HG03064 (cell line): ENCODE data around the gene KLHL1.

Source experiments
- ATAC-seq: cut with Tn5 transposase; IDR thresholded peaks from one replicate; pipeline ENCODE4 v1.9.1; 2021; ENCODE audit warnings: low read depth; ENCODE audit not compliant: unreplicated experiment

Gene KLHL1

DNA sequence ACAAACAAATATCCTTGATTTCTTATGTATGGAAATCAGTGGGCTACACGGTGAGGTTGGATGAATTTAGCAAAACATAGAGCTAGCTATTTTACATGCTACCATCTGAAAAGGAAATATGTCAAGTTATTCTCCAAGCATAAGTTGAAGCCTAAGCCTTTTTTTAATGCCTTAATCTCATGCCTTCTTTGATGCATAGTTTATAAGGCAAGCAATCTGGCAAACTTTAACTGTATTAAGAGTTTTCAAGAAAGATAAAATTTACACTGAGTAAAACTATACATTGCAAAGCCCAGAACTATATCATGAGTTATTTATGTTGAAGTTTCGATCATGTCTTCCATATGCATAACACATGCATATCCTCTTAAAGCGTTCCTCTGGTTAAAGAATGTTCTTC lies 85.6 kb downstream of the KLHL1 start:
- no peak for ATAC-seq

DNA sequence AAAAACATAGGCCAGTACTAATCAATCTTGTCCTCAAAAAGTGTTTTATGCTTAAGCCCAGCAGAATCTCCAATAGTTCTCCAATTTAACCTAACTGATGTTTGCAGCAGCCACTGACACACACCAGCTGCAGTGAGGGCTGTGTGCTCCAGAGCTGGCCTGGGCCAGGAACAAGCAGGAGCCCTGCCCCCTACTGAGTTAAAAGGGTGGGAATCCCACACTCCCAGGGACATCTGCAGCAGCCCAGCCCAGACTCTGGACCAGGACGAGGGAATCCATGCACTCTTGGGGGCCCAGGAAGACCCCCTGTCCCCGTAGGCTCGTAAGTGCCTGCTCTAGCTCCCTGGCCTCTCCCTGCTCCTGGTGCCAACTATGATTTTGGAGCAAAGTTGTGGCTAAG lies 92.1 kb downstream of the KLHL1 start:
- ATAC-seq = no peak

DNA sequence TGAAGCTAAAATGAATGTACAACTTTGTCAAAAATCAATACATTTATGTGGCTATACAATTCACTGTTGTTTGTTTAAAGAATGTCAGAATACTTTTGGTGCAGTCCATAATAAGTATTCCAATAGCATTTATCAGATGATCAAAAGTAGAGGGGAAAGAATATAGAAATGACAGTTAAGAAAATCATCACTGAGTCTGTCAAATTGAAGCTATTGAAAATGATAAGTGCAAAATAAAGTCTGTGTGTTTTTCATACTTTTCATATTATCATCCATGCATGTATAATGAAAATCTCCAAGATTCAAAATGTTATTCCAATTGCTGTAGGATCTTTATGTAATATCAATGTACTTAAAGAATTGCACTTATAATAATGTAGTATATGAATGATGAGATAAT lies 93.9 kb downstream of the KLHL1 start:
- ATAC-seq = no peak

DNA sequence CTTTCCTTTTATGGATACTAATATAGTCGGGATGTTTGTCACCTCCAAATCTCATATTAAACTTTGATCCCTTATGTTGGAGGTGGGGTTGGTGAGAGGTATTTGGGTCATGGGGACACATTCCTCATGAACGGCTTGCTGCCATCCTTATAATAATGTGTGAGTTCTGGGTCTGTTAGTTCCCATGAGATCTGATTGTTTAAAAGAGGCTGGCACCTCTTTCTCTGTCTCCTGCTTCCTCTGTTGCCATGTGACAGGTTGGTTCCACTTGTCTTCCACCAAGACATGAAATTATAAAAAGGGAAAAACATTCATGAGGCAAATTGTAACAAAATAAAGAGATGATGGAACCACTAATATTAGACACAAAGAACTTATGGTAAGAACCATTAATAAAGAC lies 108.4 kb downstream of the KLHL1 start:
- no peak for ATAC-seq

DNA sequence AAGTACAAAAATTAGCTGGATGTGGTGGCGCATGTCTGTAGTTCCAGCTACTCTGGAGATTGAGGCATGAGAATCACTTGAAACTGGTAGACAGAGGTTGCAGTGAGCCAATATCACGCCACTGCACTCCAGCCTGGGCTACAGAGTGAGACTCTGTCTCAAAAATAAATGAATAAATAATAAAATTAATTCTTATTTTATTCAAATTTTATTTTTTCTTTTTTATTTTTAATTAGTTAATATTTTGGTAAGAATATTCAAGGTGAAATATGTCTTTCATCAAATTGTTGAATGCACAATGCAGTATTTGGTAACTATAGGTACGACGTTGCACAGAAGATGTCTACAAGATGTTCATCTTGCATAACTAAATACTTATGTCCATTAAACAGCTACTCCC lies 111.2 kb downstream of the KLHL1 start:
- no peak for ATAC-seq

DNA sequence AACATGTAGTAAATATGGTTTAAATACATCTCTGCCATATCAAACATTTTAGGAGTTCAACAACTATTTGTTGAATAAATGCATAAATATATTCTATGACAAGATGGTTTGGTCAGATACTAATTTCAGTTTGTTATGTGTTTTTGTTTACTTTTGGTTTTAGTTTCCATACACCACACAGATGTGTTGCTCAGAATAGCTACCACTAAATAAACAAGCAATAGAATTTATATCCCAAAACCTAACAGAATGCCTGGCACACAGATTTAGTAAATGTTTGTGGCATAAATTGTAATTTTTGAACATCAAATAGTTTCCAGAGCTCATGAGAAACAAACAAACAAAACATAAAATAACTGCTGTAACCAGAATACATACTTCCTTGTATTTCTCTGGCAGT lies 127.5 kb downstream of the KLHL1 start:
- ATAC-seq = no peak

DNA sequence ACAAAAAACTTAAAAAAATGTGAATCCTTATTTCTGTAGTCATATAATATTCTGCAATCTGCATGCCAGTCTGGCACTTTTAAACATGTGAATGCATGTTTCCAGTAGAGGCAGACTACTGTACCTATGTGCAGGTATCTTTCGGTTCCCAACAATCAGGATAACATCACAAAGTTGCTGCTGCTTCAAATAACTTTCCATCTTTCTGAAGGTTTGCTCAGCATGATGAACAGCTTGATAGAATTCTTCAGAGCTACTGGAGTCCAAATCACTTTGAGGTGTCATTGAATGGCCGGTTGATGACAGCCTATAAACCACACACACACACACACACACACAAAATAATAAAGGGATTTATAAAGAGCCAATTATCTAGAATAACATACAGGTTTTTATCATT lies 132.8 kb downstream of the KLHL1 start:
- ATAC-seq = no peak

DNA sequence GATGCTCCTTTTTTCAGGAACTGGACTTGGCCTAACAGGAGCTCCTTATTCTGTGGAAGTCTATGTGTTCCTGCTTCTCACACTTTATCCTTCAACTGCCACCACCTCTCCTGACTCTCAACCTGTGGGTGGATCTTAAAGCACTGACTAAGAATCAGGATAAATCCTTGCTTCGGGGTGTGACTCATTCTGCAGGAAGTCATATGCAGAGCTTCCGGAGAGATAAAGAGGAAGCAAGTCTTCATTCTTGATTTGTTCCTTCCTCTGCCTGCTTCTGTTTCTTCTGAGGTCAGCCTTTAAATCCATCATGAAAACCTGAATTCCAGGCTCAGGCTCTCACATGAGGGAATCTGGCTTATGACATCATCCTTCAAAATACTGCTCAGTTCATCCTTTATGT lies 137.7 kb downstream of the KLHL1 start:
- no peak for ATAC-seq

DNA sequence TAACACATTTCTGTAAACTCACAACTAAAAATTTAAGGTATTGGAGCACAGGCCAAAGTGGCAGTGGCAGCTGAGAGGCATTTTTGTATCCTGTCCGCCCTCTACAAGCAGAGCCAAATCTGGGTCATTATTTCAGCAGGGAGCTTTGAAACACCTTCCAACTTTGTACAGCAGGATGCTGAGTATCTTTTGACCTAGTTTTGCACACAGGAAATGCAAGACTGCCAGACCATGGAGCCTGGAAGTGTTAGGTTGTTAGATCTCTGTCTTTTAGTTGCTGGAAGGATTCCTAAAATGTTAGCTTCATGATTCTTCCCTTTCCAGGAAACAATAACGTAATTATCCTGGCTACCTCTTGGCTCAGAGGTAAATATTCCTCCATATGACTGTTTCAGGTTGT lies 149.2 kb downstream of the KLHL1 start:
- no peak for ATAC-seq

DNA sequence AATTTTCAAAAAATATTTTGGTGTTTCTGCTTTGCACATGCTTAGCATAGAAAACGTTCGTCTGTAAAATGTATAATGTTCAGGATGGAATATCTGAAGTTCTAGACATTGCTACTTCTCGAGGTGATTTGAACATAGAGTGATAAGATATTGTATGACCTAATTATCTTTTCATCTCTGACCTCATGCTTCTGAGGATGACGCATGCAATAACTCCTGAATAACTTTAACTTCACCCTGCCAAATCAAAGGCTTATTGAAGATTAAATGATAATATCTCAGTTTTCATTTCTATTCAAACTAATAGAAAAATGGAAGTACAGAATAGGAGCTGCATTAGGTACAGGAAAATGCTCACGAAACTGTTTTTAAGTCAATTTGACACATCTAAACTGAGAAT lies 151.4 kb downstream of the KLHL1 start:
- ATAC-seq = no peak

DNA sequence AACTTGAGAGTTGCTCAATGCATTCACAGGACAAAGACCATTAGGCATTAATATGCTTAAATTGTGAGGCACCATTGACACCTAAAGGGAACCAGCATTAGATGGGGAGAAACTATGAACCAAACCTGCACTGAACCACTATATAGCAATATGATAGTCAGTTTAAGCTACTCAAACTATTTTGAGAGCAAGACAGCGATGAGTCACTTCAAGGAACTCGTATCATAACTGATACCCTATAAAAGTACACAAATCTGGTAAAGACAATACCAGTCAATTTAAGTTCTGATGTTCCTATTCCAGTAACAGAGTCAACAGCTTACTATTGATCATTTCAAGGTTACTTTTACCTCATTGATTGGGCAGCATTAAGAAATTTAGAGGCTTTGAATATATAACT lies 151.9 kb downstream of the KLHL1 start:
- ATAC-seq = no peak

DNA sequence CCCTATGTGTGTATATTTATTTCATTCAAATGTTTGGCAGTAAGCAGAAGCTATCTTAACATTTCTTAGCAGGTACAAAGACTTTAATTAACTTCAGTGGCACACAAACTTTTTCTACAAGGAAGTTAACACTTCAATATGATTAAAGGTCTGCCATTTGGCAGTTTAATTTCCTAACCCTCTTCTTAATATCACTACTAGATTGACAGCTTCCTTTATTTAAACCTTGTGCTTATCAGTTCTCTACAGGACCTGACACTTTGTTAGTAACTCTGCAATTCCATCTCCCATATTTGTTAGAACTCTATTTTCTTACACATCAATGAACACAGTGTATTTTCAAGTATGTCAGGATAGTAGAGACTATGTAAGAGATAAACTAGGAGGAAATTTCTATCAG lies 153.0 kb downstream of the KLHL1 start:
- ATAC-seq = no peak

DNA sequence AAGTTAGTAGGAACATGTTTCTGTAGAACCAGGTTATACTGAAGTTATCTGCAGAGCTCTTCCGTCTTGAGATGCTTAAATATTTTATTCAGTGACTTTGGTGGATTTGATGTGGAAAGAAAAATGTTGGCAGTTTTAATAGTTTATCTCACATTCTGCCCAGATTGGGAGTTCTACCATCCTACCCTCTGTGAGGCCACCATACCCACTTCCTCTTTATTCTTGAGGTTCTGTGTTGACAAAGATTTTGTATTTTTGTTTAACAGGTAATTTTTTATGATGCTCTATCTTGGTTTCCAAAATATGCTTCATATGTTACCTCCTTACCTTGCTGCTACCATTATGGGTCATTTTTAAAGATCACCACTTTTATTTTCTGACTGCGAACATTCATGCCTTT lies 156.8 kb downstream of the KLHL1 start:
- no peak for ATAC-seq

DNA sequence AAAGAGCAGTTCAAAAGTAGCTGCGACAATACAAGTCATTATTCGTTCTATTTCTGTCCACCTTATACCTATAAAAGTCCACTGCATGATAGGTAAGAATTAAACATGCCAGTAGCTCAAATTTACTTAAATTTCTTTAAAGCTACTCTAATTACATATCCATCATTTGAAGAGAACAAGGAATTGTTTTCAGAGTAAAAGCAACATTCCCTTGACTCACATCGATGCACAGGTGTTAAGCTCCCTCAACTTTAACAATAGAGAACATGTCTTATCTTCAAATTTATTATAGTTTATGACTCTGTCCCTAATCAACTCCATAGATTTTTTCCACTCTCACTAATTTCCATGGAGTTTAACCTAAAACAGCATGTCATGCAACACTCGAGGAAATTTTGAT lies 158.1 kb downstream of the KLHL1 start:
- ATAC-seq = no peak

DNA sequence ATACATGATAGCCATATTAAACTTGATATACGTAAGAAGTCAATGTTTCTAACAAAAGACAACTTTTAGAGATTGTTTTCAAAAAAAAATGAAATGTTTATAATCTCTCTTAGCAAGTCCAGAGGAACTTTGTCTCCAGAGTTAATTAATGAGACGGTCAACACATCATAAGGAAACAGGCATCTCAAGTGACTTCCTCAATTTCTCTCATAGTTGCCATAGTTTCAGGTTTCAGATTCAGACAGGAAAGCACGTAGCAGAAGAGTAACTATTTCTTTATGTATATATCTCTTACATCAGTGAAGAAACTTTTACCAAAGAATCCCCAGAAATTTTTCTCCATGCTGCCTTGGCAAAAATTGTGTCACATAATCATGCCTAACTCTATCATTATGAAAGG lies 160.2 kb downstream of the KLHL1 start:
- peak; percentile 83 for ATAC-seq

DNA sequence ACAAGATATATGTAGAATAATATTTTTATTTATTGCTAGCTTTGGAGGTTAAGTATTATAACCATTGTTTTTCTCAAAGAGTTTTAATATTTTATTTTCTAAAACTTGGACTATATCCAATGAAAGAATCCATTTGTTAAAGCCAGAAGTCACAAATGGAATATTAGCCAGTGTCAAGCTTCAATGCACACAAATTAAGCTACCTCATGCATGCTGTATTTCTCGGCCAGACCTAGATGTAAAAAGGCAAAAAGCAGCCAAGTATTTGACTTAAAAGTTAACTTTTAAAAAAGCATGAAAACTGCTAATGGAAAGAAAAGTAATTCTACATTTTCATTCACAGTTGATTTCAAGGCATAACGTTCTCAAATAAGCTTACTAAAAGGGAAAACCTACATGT lies 160.7 kb downstream of the KLHL1 start:
- peak; percentile 11 for ATAC-seq

DNA sequence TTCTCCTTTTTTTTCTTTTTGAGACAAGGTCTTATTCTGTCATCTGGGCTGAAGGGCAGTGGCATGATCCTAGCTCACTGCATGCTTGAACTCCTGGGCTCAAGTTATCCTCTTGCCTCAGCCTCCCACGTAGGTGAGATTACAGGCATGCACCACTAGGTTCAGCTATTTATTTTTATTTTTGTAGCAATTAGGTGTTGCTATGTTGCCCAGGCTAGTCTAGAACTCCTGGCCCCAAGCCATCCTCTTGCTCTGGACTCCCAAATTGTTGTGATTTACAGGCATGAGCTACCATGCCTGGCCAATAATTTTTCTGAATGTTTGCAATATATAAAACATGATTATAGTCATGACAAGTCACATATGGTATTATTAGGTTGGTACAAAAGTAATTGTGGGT lies 161.7 kb downstream of the KLHL1 start:
- no peak for ATAC-seq

DNA sequence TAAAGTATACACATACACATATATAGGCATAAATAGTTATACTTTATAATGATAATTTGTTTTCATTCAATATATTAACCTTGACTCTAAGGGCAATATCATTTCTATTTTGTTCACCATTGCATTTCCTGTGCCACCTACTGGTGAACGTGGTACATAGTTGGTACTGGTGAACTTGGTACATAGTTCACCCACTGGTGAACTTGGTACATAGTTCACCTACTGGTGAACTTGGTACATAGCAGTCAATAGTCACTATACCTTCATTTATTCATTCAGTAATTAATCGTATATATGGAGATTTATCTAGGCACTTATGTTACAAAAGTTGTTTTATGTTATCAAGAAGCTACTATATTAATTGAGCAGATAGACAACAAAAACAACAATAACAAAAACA lies 173.2 kb downstream of the KLHL1 start:
- no peak for ATAC-seq

DNA sequence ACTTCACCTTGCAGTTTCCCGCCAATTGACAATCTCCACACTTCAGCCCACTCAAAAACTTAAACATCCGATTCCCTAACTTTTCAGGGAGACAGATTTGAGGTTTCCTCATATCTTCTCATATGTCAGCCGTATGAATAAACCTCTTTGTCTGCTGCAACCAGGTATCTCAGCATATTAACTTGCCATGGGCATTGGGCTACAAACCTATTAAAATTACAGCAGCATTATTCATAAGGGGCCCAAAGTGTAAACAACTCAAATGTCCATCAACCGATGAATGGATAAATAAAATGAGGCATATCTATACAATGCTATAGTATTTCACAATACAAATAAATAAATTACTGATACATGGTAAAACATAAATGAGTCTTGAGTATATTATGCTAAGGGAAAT lies 180.0 kb downstream of the KLHL1 start:
- ATAC-seq = no peak

DNA sequence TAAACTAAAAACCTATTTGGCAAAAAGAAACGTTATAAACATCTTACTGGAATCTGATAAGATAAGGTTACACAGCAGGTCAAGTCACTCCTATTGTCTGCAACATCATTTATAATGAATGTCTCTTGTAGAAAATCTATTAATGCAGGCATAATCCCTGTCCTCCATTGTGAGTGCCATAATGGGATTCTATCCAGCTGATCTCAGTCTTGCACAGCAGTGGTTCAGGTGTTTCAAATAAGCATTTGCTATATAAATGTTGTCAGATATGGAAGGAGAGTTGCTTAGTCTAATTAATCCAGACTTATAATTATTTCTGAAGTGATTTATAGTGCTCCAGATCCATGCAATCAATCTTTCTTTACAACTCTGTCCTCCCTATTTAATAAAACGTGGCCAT lies 187.1 kb downstream of the KLHL1 start:
- ATAC-seq = no peak

DNA sequence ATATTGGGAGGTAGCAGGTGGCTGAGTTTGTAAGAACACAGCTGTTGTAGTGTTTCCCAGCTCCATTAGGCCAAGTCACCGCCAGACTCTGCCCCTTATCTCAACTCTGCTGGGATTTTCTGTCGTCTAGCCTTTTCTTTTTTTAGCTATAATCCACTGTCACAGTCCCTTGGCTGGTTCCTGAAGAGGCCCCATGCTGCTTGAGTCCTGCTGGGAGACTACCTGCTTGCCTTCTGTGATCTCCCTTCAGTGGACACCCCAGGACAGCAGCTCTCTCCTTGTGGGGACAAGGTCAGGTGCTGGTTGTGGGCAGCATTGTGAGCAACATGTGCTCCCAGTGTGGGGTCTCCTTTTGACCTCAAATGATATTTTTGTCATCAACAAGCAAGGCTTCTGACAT lies 195.6 kb downstream of the KLHL1 start:
- ATAC-seq = no peak

DNA sequence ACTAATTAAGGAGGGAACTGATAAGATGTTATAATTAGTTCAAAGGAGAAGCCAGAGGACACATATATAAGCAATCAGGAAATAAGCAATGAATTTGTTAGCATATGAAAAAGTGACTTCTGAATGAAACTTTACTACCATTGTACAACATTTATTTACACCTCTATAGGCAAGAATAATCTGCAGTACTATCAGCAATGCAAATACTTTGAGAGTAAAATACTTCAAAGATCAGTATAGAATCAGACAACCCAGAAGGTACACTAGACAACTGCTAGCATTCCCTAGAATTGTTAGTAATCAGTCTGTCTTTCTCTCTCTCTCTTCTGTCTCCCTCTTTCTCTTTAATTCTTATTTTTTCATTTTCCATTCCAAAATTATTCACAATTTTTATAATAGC lies 197.5 kb downstream of the KLHL1 start:
- no peak for ATAC-seq

DNA sequence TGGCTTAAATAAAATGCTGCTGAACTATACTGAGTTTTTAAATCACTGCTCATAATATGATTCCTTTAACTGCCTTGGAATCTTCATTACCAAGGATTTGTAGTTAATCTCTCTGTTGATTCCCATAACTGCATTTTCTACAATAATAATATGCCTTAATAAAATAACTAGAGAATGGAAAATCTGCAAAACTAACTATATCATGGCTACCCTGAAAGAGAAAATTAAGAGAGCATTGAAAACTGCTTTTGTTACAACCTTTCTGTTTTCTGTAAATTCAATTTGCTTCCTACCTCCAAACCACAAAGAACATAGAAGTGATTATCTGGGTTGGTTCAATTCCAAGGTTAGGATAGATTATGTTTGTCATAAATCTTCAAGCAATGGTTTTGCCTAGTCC lies 203.5 kb downstream of the KLHL1 start:
- no peak for ATAC-seq

DNA sequence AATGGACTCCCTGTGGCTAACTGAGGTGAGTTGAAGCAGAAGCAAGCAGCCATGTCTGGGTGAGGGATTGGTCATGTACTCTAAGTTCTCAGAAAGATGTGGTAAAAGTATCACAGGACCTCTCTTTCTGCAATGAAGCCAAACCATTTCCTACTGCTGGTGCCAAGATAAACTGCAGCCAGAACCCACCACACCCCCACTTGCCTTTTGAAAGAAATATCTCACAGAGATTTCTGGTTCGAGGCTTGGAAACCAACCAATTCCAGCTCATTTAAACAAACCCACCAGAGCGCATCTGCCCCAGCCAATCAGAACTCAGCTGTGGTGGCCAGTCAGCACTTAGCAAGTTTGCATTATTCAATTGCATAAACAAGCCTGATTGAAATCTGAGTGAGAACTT lies 205.2 kb downstream of the KLHL1 start:
- no peak for ATAC-seq
